Urinary bladder (tissue), 4 donors: Measurements from ENCODE around the gene CCDC12. TPM values are rescaled to one million over a fixed set of nuclear protein-coding genes. Genes with fewer than 3 reads are reported as not detected.

Experiments used
- DNase-seq: peaks from one replicate; pipeline ENCODE4 v3.0.0-alpha.2; 2015; ENCODE audit errors: extremely low spot score
- H3K27ac ChIP-seq: one replicate; pipeline ENCODE4 v1.5.1; 2013; ENCODE audit warnings: low read depth, mild to moderate bottlenecking, moderate library complexity
- H3K36me3 ChIP-seq: one replicate; pipeline ENCODE4 v1.6.1; 2013; ENCODE audit warnings: mild to moderate bottlenecking, moderate library complexity; ENCODE audit not compliant: insufficient read depth
- H3K4me1 ChIP-seq: one replicate; pipeline ENCODE4 v1.6.1; 2013; ENCODE audit warnings: mild to moderate bottlenecking, moderate library complexity; ENCODE audit not compliant: insufficient read depth
- H3K4me3 ChIP-seq: one replicate; pipeline ENCODE4 v1.5.1; 2013; ENCODE audit warnings: low read depth, low read length
- WGBS: extraction: QIAGEN DNeasy Blood & Tissue Kit; methylation state at CpG from one replicate; pipeline ENCODE4 v1.1.7; 2013; 5-methylcytosine and 5-hydroxymethylcytosine counted together
- polyA plus RNA-seq: library from polyadenylated mRNA; stranded (reverse); fragments of 200-250 nt; gene quantifications from one replicate; pipeline ENCODE4 v1.2.3, GENCODE V29; 2013
- total RNA-seq: library from RNA; depleted of rRNA; stranded (reverse); fragments of >200 nt; gene quantifications from one replicate; pipeline ENCODE4 v1.2.3, GENCODE V29; 2014
- donor health status: healthy with polysubstance abuse.
- donor health status: healthy.

The CCDC12 gene
- total and polyA plus RNA-seq, 2 donors, result 17.6 to 60.7 TPM

DNA sequence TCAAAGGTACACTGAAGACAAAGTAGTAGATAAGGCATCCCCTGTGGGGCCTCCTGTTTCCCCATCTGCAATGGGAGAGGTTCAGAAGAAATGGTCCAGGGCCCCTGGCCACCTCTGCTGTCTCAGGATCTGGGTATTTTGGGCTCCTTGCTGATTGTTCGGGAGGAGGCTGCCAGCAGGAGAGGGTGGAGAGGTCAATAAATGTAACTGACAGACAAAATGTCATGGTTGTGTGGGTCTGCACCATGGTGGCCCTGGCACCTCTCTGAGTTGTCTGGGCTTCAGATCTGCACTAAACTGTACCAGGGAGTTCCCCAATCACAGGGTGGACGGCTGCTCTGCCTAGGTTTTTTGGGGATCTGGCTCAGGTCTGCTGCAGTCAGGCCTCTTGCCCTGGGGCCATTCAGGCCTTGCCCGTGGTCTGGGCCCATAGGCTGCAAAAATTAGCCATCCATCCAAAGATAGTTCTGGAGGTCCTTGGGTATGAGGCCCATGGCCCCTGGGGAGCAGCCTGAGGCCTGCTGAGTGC lies 10.3 kb upstream of the CCDC12 start:
- Histone ChIP-seq H3K27ac (no peak overlapping the region), H3K4me1 (no peaks in the 10 kb centered on the region), H3K4me3 (no peak overlapping the region), H3K36me3 (no peaks in the 10 kb centered on the region)
- 84% methylated on average over 3 of the region's 3 CpGs for WGBS
- no peak for DNase-seq

DNA sequence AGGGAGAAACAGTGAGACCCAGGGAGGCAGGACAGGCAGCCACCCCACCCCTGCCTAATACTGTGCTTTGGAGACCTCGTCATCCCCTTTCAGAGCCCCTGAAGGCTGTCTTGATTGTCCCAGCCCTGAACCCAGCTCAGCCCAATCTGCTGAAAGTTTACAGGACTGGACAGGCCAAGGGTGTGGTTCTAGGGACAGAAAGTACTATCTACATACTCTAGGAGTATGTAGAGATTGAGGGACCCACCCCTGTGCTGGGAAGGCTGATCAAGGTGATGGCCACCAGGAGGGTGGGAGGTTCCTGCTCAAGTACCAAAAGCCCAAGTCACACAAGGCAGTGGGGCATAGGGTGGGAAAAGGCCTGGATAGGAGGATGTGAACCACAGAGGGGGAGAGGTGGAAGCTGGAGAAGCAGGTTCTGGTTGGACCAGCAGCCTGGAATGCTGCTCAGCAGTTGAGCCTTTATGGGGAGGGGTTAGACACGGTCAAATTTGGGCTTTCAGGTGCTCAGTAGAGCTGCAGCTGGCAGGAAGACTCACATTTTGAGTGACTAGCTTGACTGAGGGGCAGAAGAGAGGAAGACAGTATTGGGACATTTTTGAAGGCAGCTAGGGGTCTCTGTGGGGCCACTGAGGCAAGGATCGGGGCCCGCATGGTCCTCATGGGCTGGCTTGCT lies 9.6 kb upstream of the CCDC12 start:
- H3K4me1 ChIP-seq, result no peaks in the 10 kb centered on the region
- WGBS, result 92% methylated on average over 4 of the region's 4 CpGs
- H3K27ac ChIP-seq, result peak overlapping the region; percentile 38
- no peak for DNase-seq
- H3K36me3 ChIP-seq, result no peaks in the 10 kb centered on the region
- H3K4me3 ChIP-seq, result no peak overlapping the region

DNA sequence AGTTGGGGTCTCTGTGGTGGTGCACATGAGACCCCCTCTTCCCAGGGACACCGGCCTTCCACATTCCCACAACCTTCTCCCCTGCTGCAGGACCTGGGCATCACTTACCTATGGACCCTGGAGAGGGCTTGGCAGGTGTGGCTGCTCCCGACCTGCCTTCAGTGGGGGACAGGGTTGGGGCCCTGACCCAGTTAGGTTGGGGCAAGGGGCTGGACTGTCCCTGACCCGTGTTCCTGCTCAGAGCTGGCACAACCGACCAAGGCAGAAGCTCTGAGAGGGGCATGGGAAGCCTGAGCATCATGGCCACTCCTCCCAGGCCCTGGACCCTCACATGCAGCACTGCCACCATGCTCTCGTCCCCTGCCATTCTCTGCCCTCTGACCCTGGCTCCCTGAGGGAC lies 9.0 kb upstream of the CCDC12 start:
- Histone ChIP-seq H3K4me3 (no peak overlapping the region), H3K27ac (no peak overlapping the region), H3K4me1 (no peaks in the 10 kb centered on the region), H3K36me3 (no peaks in the 10 kb centered on the region)
- DNase-seq, result no peak
- WGBS, result 93% methylated on average over 5 of the region's 5 CpGs

DNA sequence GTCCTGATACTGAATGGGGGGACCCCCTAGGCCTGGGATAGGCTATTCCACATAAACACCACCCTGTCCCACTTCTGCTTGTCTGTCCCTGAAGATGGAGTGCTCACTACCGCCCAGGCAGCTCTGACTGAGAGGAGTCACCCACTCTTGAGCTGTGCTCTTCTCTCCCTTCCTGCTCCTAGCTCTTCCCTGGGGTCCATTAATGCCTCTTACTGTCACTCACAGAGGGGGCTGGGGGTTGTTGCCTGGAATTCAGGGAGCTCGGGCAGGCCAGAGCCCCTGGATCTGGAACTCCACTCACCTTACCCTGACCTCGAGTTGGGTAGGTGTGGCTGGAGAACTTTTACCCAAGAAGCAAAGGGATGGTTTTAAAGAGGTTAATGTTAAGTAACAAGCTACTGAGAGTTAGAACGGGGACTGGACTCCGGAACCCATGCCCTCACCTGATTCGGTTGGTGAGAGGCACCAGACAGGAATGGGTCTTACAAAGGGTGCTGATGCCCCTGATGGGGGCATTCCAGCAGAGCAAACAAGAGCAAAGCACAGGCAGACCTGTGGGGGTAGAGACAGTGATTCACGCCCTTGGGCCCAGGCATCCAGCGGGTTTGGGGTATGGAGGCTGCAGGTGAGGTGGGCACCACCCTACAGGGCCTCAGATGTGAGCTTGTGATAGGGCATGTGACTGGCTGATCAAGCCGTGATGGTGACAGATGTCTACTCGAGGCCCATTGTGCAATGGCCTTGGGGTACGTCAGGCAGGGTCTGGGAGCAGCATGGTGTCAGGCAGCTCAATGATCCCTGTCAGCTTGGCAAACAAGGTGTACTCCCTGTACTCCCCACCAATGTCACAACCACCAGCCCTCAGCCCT lies 8.3 kb upstream of the CCDC12 start:
- Histone ChIP-seq H3K4me1 (no peaks in the 10 kb centered on the region), H3K36me3 (no peaks in the 10 kb centered on the region), H3K27ac (no peak overlapping the region), H3K4me3 (no peak overlapping the region)
- 87% methylated on average over 11 of the region's 11 CpGs for WGBS
- no peak for DNase-seq

DNA sequence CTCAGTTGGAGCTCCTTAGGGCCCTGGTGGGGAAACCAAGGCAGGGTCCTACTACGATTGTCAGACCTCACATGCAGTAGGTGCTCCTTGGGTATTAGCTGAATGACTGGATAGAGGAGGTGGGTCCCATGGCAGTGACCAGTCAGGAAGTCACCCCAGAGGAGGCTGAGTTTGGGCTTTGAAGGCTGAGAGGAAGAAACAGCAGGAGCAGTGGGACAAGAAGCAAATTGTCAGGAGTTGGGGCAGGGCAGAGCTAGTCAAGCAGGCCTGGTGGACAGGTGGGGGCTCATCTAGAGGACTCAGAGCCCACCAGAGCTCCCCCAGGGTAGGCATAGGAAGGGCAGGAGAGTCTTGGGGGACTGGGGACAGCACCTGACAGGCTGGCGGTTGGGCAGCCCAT lies 6.0 kb upstream of the CCDC12 start:
- H3K27ac ChIP-seq, result peak overlapping the region; percentile 13
- WGBS, result 85% methylated on average over 2 of the region's 2 CpGs
- no peaks in the 10 kb centered on the region for H3K4me1 ChIP-seq
- H3K4me3 ChIP-seq, result no peak overlapping the region
- no peak for DNase-seq
- no peaks in the 10 kb centered on the region for H3K36me3 ChIP-seq

DNA sequence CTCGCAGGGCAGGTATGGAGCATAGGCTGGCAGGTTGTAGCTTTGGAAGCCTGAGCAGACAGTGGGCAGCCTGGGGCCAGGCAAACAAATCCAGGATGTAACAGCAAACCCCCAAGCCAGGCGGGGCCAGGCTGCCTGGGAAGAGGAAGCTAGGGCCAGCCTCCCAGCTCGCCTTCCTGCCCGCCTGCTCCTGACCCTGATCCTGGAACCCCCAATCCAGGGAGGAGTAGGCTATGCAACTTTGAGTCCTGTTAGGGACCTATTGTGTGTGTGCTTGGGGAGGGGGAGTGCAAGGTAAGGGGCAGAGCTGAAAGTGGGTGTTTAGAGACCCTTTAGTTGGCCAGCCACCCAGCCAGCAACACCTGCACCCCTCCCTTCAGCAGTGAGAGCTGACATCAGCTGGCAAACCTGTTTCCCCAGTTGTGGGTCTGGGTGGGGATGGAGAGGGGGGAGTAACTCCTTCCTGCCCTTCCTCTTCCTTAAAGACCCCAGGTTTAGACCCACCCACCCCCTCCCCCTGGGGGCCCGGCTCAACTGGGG lies 5.5 kb upstream of the CCDC12 start:
- no peak overlapping the region for H3K4me3 ChIP-seq
- peak overlapping the region; percentile 65 for H3K27ac ChIP-seq
- DNase-seq, result no peak
- H3K4me1 ChIP-seq, result no peaks in the 10 kb centered on the region
- H3K36me3 ChIP-seq, result no peaks in the 10 kb centered on the region
- WGBS, result 47% methylated on average over 5 of the region's 5 CpGs

DNA sequence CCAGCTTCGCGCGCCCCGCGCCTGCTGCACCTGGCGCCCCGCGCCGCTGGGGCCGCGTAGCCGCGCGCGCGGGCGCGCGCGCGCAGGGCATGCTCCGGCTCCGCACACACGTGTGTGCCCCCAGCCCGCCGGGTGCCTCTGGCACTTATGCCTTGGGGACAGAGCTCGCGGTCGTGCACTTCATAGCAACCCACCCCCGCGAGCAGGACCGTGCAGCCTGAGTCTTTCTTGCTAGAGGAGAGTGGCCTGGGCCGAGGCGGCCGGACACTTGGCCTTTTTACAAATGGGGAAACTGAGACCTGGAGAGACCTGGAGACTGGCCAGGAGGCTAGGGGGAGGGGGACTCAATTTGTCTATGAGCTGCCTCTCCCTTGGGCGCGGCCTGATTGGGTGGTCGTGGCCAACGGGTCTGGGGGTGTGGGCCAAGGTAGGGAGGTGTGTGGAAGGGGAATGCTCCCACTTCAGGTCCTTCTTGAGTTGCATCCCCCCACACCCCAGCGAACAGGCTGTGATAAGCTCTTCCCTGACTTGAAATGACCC lies 3.5 kb upstream of the CCDC12 start:
- no peaks in the 10 kb centered on the region for H3K36me3 ChIP-seq
- no peaks in the 10 kb centered on the region for H3K4me1 ChIP-seq
- H3K27ac ChIP-seq, result peak overlapping the region; percentile 77
- no peak for DNase-seq
- 4% methylated on average over 40 of the region's 40 CpGs for WGBS
- H3K4me3 ChIP-seq, result peak overlapping the region; percentile 81

DNA sequence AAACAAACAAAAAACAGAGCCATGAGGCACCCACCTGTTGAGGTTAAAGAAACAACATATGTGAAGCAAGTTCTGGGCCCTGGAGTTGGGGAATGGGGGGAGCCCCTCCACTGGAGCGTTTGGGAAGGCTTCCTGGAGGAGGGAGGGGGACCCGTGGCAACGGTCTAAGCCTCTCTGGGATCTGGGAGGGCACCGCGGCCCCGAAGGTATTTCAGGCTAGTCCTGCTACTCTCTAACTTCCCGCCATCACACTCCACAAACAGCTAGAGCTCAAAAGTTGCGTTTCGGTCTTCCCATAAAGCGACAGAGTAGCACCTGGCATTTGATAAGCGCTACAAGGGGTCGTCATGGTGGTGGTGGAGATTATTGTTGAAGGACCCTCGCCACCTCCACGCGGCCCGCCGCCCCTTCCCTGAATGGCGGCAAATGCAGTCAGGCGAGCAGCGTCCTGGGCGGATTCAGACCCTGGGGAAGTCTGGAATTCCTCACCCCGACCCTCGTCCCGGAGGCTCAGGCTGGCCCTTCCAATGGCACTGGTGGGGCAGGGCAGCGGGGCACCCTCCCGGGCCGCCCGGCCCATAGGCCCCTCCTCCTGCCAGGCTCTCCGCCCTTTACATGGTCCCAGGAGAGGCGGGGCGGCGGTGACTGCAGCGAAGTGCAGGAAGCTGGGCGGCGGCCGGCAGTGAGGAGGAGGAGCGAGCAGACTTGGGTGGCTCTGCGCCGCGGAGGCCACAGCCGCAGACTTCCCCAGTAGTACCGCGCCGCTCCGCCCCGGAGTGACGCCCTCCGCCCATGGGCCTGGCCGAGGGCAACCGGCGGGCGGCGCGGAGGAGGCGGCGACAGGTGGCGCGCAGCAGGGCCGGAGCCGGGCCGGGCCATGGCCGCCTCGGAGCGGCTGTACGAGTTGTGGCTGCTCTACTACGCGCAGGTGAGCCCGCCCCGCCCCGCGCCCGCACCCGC lies 2.7 kb upstream of the CCDC12 start, which contains the start of gene NBEAL2:
TSS of gene NBEAL2 (plus strand) at position 682 of the 960 bp plus-strand sequence. CDS start at position 878, 196 bp downstream.
- H3K4me1 ChIP-seq, result peaks cover 4% of the 10 kb centered on the region
- H3K27ac ChIP-seq, result peak within 1 kb of the TSS; percentile 84
- no peaks in the 10 kb centered on the region for H3K36me3 ChIP-seq
- H3K4me3 ChIP-seq, result peak within 1 kb of the TSS; percentile 81
- WGBS, result under 1% methylated on average over 73 of the region's 73 CpGs
- DNase-seq, result no peak

DNA sequence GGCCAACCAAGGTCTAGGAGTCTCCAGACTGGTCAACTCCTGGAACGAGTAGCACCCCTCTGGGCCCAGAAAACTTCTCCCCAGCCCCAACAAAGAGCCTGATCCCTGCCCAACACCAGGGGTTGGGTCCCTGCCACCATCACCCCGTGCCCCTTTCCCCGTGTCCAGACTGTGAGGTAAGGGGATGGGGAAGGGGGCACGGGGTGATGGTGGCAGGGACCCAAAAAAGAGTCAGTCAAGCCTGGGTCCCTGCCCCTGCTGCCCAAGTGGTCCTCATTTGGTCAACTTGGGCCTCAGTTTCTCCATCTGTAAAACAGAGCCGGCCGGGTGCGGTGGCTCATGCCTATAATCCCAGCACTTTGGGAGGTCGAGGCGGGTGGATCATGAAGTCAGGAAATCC lies 1.8 kb upstream of the CCDC12 start:
- no peak for DNase-seq
- no peaks in the 10 kb centered on the region for H3K36me3 ChIP-seq
- no peak overlapping the region for H3K27ac ChIP-seq
- H3K4me1 ChIP-seq, result peaks cover 4% of the 10 kb centered on the region
- H3K4me3 ChIP-seq, result no peak overlapping the region
- 91% methylated on average over 9 of the region's 9 CpGs for WGBS

DNA sequence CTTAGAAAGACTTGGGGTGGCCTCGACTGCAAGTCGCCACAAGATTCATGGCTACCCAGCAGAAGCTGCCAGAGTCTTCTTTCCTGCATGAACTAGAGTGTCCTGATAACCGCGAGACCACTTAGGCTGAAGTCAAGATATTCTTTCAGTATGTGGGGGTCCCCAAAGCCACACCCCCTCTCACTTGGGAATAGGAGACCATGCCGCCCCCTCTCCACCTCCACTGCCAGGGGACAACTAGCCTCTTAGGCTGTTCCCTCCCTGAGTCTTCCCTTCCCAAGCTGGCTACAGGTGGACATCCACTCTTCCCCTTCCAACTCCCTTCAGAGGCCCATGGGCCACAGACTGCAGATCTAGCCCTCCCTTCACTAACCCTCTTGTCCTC lies 1.3 kb upstream of the CCDC12 start:
- Histone ChIP-seq H3K36me3 (no peaks in the 10 kb centered on the region), H3K4me3 (no peak overlapping the region), H3K27ac (no peak overlapping the region), H3K4me1 (peaks cover 4% of the 10 kb centered on the region)
- no peak for DNase-seq
- WGBS, result 95% methylated on average over 5 of the region's 5 CpGs

DNA sequence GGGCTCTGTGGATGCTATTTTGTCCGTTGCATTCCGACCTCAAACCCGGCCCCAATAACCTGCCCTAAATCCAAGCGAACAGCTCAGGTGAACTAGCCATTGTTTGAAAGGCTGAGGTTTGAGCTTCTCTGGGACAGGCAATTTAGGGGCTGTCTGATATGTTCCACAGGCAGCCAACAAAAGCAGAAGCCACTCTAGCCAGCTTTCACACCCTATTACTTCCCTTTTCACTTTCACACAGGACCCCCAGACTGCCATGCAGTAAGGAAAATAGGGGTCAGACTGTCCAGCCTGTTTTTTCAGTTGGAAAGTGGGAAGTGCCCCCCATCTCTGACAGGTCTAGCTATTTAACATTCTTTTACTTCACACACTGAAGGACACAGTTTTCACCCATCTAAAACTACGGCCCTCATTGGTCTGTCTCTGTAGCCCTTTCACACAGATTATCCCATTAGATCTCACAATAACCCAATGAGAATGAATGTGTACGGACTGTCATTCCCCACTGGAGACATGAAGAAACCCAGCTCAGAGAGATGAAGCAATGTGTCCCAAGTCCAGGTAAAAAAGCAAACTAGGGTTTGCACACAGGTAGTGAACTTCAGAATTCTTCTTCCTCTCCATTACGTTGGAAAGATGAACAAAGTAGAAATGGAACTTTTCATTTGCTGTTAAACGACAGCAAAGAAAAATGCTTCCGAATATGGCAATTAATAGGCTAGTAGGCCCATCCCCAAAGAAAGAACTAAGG lies 1.9 kb downstream of the CCDC12 start:
- Histone ChIP-seq H3K27ac (no peak overlapping the region), H3K4me3 (no peak overlapping the region), H3K4me1 (peaks cover 4% of the 10 kb centered on the region), H3K36me3 (no peaks in the 10 kb centered on the region)
- no peak for DNase-seq
- WGBS, result 80% methylated on average over 9 of the region's 9 CpGs

DNA sequence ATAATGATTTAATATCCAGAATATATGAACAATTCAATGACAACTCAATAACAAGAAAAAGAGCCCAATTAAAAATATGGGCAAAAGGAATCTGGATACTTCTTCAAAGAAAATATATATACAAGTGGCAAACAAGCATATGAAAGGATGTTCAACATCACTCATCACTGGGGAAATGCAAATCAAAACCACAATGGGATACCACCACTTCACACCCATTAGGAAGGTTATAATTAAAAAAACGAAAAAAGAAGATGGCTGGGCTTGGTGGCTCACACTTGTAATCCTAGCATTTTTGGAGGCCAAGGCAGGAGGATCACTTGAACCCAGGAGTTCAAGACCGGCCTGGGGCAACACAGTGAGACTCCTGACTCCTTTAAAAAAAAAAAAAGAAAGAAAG lies 4.1 kb downstream of the CCDC12 start:
- H3K4me1 ChIP-seq, result peaks cover 4% of the 10 kb centered on the region
- 97% methylated on average over 2 of the region's 2 CpGs for WGBS
- H3K27ac ChIP-seq, result no peak overlapping the region
- no peaks in the 10 kb centered on the region for H3K36me3 ChIP-seq
- no peak overlapping the region for H3K4me3 ChIP-seq
- no peak for DNase-seq
